ENCODE results near the gene JCAD. TPM values are rescaled to one million over a fixed set of nuclear protein-coding genes. Genes with fewer than 3 reads are reported as not detected.
"Not testable (repeated sequence)": the region's sequence is repeated elsewhere in the genome, so short reads cannot be mapped to it uniquely, and the experiment has no call there.

The JCAD gene
- polyA plus RNA-seq, 1 experiment: 38.3 TPM

GRCh38 chr10:29981510-29981909 is 77.9 kb downstream of the JCAD start:
- H3K27ac ChIP-seq (ENCODE audit: low read depth, low read length): no peak overlapping the region
- DNase-seq (ENCODE audit: low read depth, low spot score): no peak
- ChIA-PET POLR2A (no interaction called here), CTCF (no interaction called here)
- no peak overlapping the region for H3K4me3 ChIP-seq (ENCODE audit: low read depth, low read length)
- TF ChIP-seq, protein P1, sequence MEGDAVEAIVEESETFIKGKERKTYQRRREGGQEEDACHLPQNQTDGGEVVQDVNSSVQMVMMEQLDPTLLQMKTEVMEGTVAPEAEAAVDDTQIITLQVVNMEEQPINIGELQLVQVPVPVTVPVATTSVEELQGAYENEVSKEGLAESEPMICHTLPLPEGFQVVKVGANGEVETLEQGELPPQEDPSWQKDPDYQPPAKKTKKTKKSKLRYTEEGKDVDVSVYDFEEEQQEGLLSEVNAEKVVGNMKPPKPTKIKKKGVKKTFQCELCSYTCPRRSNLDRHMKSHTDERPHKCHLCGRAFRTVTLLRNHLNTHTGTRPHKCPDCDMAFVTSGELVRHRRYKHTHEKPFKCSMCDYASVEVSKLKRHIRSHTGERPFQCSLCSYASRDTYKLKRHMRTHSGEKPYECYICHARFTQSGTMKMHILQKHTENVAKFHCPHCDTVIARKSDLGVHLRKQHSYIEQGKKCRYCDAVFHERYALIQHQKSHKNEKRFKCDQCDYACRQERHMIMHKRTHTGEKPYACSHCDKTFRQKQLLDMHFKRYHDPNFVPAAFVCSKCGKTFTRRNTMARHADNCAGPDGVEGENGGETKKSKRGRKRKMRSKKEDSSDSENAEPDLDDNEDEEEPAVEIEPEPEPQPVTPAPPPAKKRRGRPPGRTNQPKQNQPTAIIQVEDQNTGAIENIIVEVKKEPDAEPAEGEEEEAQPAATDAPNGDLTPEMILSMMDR (IDR thresholded peaks at IDR 0.05; ENCODE audit: low read depth, low read length): no peak
- no peaks in the 10 kb centered on the region for H3K27me3 ChIP-seq (ENCODE audit: control insufficient read depth, insufficient read depth, low read length)
- peaks cover 13% of the 10 kb centered on the region for H3K9me3 ChIP-seq (ENCODE audit: control insufficient read depth, insufficient read depth, low read length)

- Histone ChIP-seq H3K27me3 (ENCODE audit: control insufficient read depth, insufficient read depth, low read length) (no peaks in the 10 kb centered on the region), H3K27ac (ENCODE audit: low read depth, low read length) (no peak overlapping the region), H3K4me3 (ENCODE audit: low read depth, low read length) (no peak overlapping the region), H3K9me3 (ENCODE audit: control insufficient read depth, insufficient read depth, low read length) (peaks cover 13% of the 10 kb centered on the region)
- POLR2A ChIA-PET: no interaction called here
- TF ChIP-seq, protein P1 (IDR thresholded peaks at IDR 0.05; ENCODE audit: low read depth, low read length): no peak
- CTCF ChIA-PET: interaction anchor here (1.7 kb wide), 1 partner anchor 19 kb away, joined by 4 read pairs; no protein-coding TSS in a partner anchor
- DNase-seq (ENCODE audit: low read depth, low spot score): no peak
Measured at GRCh38 chr10:29980084-29980483, 79.3 kb downstream of the JCAD start.

DNA sequence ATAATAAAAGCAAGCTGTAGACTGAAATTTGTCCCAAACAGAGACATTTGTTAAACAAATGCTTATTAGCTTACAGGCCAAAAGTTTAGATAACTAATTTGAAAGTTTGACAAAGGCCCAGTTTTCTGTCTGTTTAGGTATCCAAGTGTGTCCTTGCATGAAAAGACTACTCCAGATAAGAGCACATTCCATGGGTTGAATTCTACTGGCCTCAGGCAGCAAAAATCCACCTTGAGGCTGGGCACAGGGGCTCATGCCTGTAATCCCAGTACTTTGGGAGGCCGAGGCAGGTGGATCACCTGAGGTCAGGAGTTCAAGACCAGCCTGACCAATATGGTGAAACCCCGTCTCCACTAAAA is 80.0 kb downstream of the JCAD start:
- CTCF ChIA-PET: interaction anchor here (0.6 to 1.7 kb wide), 2 partner anchors 19 to 534 kb away, joined by 4 to 5 read pairs; no protein-coding TSS in a partner anchor
- DNase-seq (ENCODE audit: low read depth, low spot score); H3K4me3 ChIP-seq (ENCODE audit: low read depth, low read length); H3K27me3 ChIP-seq (ENCODE audit: control insufficient read depth, insufficient read depth, low read length); POLR2A ChIA-PET; H3K27ac ChIP-seq (ENCODE audit: low read depth, low read length): not testable (repeated sequence)
- peaks cover 13% of the 10 kb centered on the region for H3K9me3 ChIP-seq (ENCODE audit: control insufficient read depth, insufficient read depth, low read length)

- DNase-seq (ENCODE audit: low read depth, low spot score): no peak
- TF ChIP-seq, protein P1 (IDR thresholded peaks at IDR 0.05; ENCODE audit: low read depth, low read length): no peak
- ChIA-PET POLR2A (no interaction called here), CTCF (interaction anchor here (1.0 to 1.9 kb wide), 2 partner anchors 10 to 22 kb away, joined by 3 to 6 read pairs; no protein-coding TSS in a partner anchor)
- H3K4me3 ChIP-seq (ENCODE audit: low read depth, low read length): no peak overlapping the region
- H3K27me3 ChIP-seq (ENCODE audit: control insufficient read depth, insufficient read depth, low read length): no peaks in the 10 kb centered on the region
- H3K9me3 ChIP-seq (ENCODE audit: control insufficient read depth, insufficient read depth, low read length): no peaks in the 10 kb centered on the region
- no peak overlapping the region for H3K27ac ChIP-seq (ENCODE audit: low read depth, low read length)
Measured at GRCh38 chr10:29977171-29977570, 82.2 kb downstream of the JCAD start.

DNA sequence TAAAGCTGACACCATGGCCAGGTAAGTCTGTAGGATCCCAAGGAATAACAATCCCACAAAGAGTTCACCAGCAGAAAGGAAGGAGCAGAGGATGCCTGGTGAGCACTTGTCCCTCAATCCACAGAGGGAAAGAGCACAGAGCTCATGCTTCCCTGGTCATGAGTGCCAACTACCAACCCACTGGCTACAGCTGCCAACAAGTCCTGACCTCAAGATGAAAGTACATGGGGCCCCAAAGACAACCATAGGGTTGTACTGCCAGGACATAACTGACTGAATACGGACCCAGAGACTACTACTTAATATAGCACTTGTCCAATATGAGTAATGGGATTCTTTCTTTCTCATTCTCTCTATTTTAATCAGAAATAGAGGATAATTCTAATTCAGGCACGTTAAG is 83.3 kb downstream of the JCAD start:
- TF ChIP-seq, protein P1 (IDR thresholded peaks at IDR 0.05; ENCODE audit: low read depth, low read length): no peak
- DNase-seq (ENCODE audit: low read depth, low spot score): no peak
- Histone ChIP-seq H3K27me3 (ENCODE audit: control insufficient read depth, insufficient read depth, low read length) (no peaks in the 10 kb centered on the region), H3K9me3 (ENCODE audit: control insufficient read depth, insufficient read depth, low read length) (no peaks in the 10 kb centered on the region), H3K27ac (ENCODE audit: low read depth, low read length) (no peak overlapping the region), H3K4me3 (ENCODE audit: low read depth, low read length) (no peak overlapping the region)
- ChIA-PET CTCF (no interaction called here), POLR2A (no interaction called here)

DNA sequence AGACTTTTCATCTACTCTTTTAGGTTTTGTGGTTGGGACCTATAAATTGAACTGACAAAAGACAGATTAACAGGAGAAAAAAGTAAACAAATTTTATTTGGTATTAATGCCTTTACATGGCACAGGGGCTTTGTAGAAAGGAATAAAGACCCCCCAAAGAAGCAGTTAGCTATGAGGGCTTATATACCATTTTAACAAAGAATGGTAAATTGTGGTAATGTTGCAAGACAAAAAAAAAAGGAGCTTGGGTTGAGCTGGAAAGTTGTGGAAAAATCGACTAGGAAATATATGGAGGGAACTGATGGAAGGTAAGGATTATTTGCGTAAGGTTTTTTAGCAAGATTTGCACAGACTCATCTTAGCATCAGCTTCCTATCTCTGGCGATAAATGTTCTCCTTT is 84.6 kb downstream of the JCAD start:
- CTCF ChIA-PET: no interaction called here
- TF ChIP-seq, protein P1 (IDR thresholded peaks at IDR 0.05; ENCODE audit: low read depth, low read length): no peak
- no peak overlapping the region for H3K27ac ChIP-seq (ENCODE audit: low read depth, low read length)
- no peak for DNase-seq (ENCODE audit: low read depth, low spot score)
- H3K9me3 ChIP-seq (ENCODE audit: control insufficient read depth, insufficient read depth, low read length): no peaks in the 10 kb centered on the region
- no peaks in the 10 kb centered on the region for H3K27me3 ChIP-seq (ENCODE audit: control insufficient read depth, insufficient read depth, low read length)
- H3K4me3 ChIP-seq (ENCODE audit: low read depth, low read length): no peak overlapping the region
- POLR2A ChIA-PET: no interaction called here
